ENCODE data around the gene TNFRSF14.

TNFRSF14 gene

GRCh38 chr1:2601721-2602303 lies 45.6 kb downstream of the TNFRSF14 start:
- no peaks in the 10 kb centered on the region for H3K36me3 ChIP-seq (ENCODE audit: control insufficient read depth, insufficient read depth, low read length)
- no peak for DNase-seq (ENCODE audit: extremely low read depth, insufficient read length)
- H3K4me3 ChIP-seq (replicated peaks; ENCODE audit: low read depth, low read length): no peak overlapping the region
- no peak for TF ChIP-seq CTCF (IDR thresholded peaks at IDR 0.05; ENCODE audit: insufficient read depth, low read length, poor library complexity, severe bottlenecking)
- H3K27me3 ChIP-seq (replicated peaks; ENCODE audit: control insufficient read depth, insufficient read depth, low read length): no peaks in the 10 kb centered on the region

- Histone ChIP-seq H3K27me3 (replicated peaks; ENCODE audit: control insufficient read depth, insufficient read depth, low read length) (no peaks in the 10 kb centered on the region), H3K4me3 (replicated peaks; ENCODE audit: low read depth, low read length) (no peak overlapping the region), H3K36me3 (ENCODE audit: control insufficient read depth, insufficient read depth, low read length) (no peaks in the 10 kb centered on the region)
- no peak for TF ChIP-seq CTCF (IDR thresholded peaks at IDR 0.05; ENCODE audit: insufficient read depth, low read length, poor library complexity, severe bottlenecking)
- DNase-seq (ENCODE audit: extremely low read depth, insufficient read length): no peak
These were observed 46.2 kb downstream of the TNFRSF14 start for GRCh38 chr1:2602311-2602835.

GRCh38 chr1:2602866-2603520 lies 46.8 kb downstream of the TNFRSF14 start:
- no peaks in the 10 kb centered on the region for H3K27me3 ChIP-seq (replicated peaks; ENCODE audit: control insufficient read depth, insufficient read depth, low read length)
- H3K4me3 ChIP-seq (replicated peaks; ENCODE audit: low read depth, low read length): no peak overlapping the region

GRCh38 chr1:2603521-2604155 lies 47.5 kb downstream of the TNFRSF14 start:
- no peak overlapping the region for H3K4me3 ChIP-seq (replicated peaks; ENCODE audit: low read depth, low read length)
- no peak for DNase-seq (ENCODE audit: extremely low read depth, insufficient read length)
- no peaks in the 10 kb centered on the region for H3K36me3 ChIP-seq (ENCODE audit: control insufficient read depth, insufficient read depth, low read length)
- TF ChIP-seq CTCF (IDR thresholded peaks at IDR 0.05; ENCODE audit: insufficient read depth, low read length, poor library complexity, severe bottlenecking): no peak
- no peaks in the 10 kb centered on the region for H3K27me3 ChIP-seq (replicated peaks; ENCODE audit: control insufficient read depth, insufficient read depth, low read length)

More at GRCh38 chr1:2602866-2603520, 46.8 kb downstream of the TNFRSF14 start:
- no peak for DNase-seq (ENCODE audit: extremely low read depth, insufficient read length)
- TF ChIP-seq CTCF (IDR thresholded peaks at IDR 0.05; ENCODE audit: insufficient read depth, low read length, poor library complexity, severe bottlenecking): no peak
- no peaks in the 10 kb centered on the region for H3K36me3 ChIP-seq (ENCODE audit: control insufficient read depth, insufficient read depth, low read length)

- DNase-seq (ENCODE audit: extremely low read depth, insufficient read length): no peak
- no peak overlapping the region for H3K4me3 ChIP-seq (replicated peaks; ENCODE audit: low read depth, low read length)
- no peaks in the 10 kb centered on the region for H3K36me3 ChIP-seq (ENCODE audit: control insufficient read depth, insufficient read depth, low read length)
- no peak for TF ChIP-seq CTCF (IDR thresholded peaks at IDR 0.05; ENCODE audit: insufficient read depth, low read length, poor library complexity, severe bottlenecking)
- H3K27me3 ChIP-seq (replicated peaks; ENCODE audit: control insufficient read depth, insufficient read depth, low read length): no peaks in the 10 kb centered on the region
These were observed 48.1 kb downstream of the TNFRSF14 start for GRCh38 chr1:2604156-2604843.

All from GM06990 (cell line).